ENCODE results near the gene KRTAP12-4. TPM values are rescaled to one million over a fixed set of nuclear protein-coding genes. Genes with fewer than 3 reads are reported as not detected.

The KRTAP12-4 gene
- total and polyA plus RNA-seq, 2 donors (not counting 3 experiments of a cell fraction or from before 2014, with no cell fraction given), result not detected

- Histone ChIP-seq H2AFZ (ENCODE audit: low read depth, low read length) (no peak overlapping the region), H3K9me3 (replicated peaks; ENCODE audit: control insufficient read depth, insufficient read depth, low read length) (no peaks in the 10 kb centered on the region), H3K79me2 (ENCODE audit: control insufficient read depth, insufficient read depth, low read length) (no peaks in the 10 kb centered on the region), H3K27ac (ENCODE audit: insufficient read depth, low read depth, low read length) (no peak overlapping the region), H3K9me1 (replicated peaks; ENCODE audit: control insufficient read depth, extremely low read depth, insufficient read depth, low read length) (no peaks in the 10 kb centered on the region), H3K9ac (replicated peaks; ENCODE audit: extremely low read depth, insufficient read depth, low read length) (no peak overlapping the region), H3K4me1 (ENCODE audit: control insufficient read depth, extremely low read depth, insufficient read depth, low read length) (no peaks in the 10 kb centered on the region), H3K27me3 (ENCODE audit: control insufficient read depth in 2 of 2, insufficient read depth in 2 of 2, low read length in 2 of 2) (peaks cover 0 to 5% of the 10 kb centered on the region in 2 experiments), H3K36me3 (ENCODE audit: control insufficient read depth in 2 of 2, extremely low read depth in 1 of 2, insufficient read depth in 2 of 2, low read length in 2 of 2) (no peaks in the 10 kb centered on the region), H3K4me3 (replicated peaks in 1 of 3; ENCODE audit: insufficient read depth in 1 of 3, low read depth in 1 of 3, low read length in 3 of 3) (no peak overlapping the region), H3K4me2 (ENCODE audit: insufficient read depth, low read length) (no peak overlapping the region), H4K20me1 (replicated peaks; ENCODE audit: control insufficient read depth, extremely low read depth, insufficient read depth, low read length) (no peaks in the 10 kb centered on the region)
- DNase-seq (ENCODE audit: low read depth, low spot score) (no peak), FAIRE-seq (no peak)
- ChIA-PET CTCF (no interaction called here), POLR2A (no interaction called here)
- no peak for TF ChIP-seq JUN (IDR thresholded peaks at IDR 0.05; ENCODE audit: borderline replicate concordance, insufficient read depth, insufficient read length, low read depth)
- TF ChIP-seq EZH2 (IDR thresholded peaks at IDR 0.05; ENCODE audit: borderline replicate concordance, low read depth, low read length, severe bottlenecking), result no peak
- no peak for TF ChIP-seq POLR2AphosphoS5 (IDR thresholded peaks at IDR 0.05; ENCODE audit: insufficient read depth, low read depth, low read length)
- TF ChIP-seq FOS (IDR thresholded peaks at IDR 0.05; ENCODE audit: borderline replicate concordance, insufficient read depth, low read length), result no peak
- dilution Hi-C loops (cut with MboI; ENCODE audit: extremely low pct_ligation_motif_present, low sequenced_read_pairs) (no loop called here), intact Hi-C loops (cut with micrococcal nuclease) (no loop called here)
- no TSS peak for BruUV-seq (replicated peaks)
These were observed 26.7 kb upstream of the KRTAP12-4 start for GRCh38 chr21:44681152-44681551.

GRCh38 chr21:44677881-44678280 lies 23.4 kb upstream of the KRTAP12-4 start:
- Histone ChIP-seq H4K20me1 (replicated peaks; ENCODE audit: control insufficient read depth, extremely low read depth, insufficient read depth, low read length) (no peaks in the 10 kb centered on the region), H2AFZ (ENCODE audit: low read depth, low read length) (no peak overlapping the region), H3K79me2 (ENCODE audit: control insufficient read depth, insufficient read depth, low read length) (no peaks in the 10 kb centered on the region), H3K4me2 (ENCODE audit: insufficient read depth, low read length) (no peak overlapping the region), H3K36me3 (ENCODE audit: control insufficient read depth in 2 of 2, extremely low read depth in 1 of 2, insufficient read depth in 2 of 2, low read length in 2 of 2) (no peaks in the 10 kb centered on the region), H3K9ac (replicated peaks; ENCODE audit: extremely low read depth, insufficient read depth, low read length) (no peak overlapping the region), H3K4me3 (replicated peaks in 1 of 3; ENCODE audit: insufficient read depth in 1 of 3, low read depth in 1 of 3, low read length in 3 of 3) (no peak overlapping the region), H3K27me3 (ENCODE audit: control insufficient read depth in 2 of 2, insufficient read depth in 2 of 2, low read length in 2 of 2) (peaks cover 2 to 5% of the 10 kb centered on the region in 2 experiments), H3K27ac (ENCODE audit: insufficient read depth, low read depth, low read length) (no peak overlapping the region), H3K4me1 (ENCODE audit: control insufficient read depth, extremely low read depth, insufficient read depth, low read length) (no peaks in the 10 kb centered on the region), H3K9me1 (replicated peaks; ENCODE audit: control insufficient read depth, extremely low read depth, insufficient read depth, low read length) (no peaks in the 10 kb centered on the region), H3K9me3 (replicated peaks; ENCODE audit: control insufficient read depth, insufficient read depth, low read length) (no peaks in the 10 kb centered on the region)
- DNase-seq (ENCODE audit: low read depth, low spot score), result no peak
- intact Hi-C loops (cut with micrococcal nuclease) (no loop called here), dilution Hi-C loops (cut with MboI; ENCODE audit: extremely low pct_ligation_motif_present, low sequenced_read_pairs) (no loop called here)
- FAIRE-seq, result no peak
- BruUV-seq (replicated peaks), result no TSS peak
- CTCF ChIA-PET, result interaction anchor here (0.8 to 1.4 kb wide), 2 partner anchors 14 to 116 kb away, joined by 3 to 4 read pairs; no protein-coding TSS in a partner anchor
- TF ChIP-seq JUN (IDR thresholded peaks at IDR 0.05; ENCODE audit: borderline replicate concordance, insufficient read depth, insufficient read length, low read depth) (no peak), POLR2AphosphoS5 (IDR thresholded peaks at IDR 0.05; ENCODE audit: insufficient read depth, low read depth, low read length) (no peak), POLR2A (IDR thresholded peaks at IDR 0.05; ENCODE audit: low read depth, low read length) (no peak), MYC (IDR thresholded peaks at IDR 0.05; ENCODE audit: low read depth, low read length) (no peak)
- POLR2A ChIA-PET, result no interaction called here
